ENCODE measurements around the gene TDRD12. TPM values are rescaled to one million over a fixed set of nuclear protein-coding genes. Genes with fewer than 3 reads are reported as not detected.
A peak's percentile ranks its signal among the peaks of the same experiment; 100 is the strongest.

Gene TDRD12
- total RNA-seq, 1 donor: 0.36 TPM

DNA sequence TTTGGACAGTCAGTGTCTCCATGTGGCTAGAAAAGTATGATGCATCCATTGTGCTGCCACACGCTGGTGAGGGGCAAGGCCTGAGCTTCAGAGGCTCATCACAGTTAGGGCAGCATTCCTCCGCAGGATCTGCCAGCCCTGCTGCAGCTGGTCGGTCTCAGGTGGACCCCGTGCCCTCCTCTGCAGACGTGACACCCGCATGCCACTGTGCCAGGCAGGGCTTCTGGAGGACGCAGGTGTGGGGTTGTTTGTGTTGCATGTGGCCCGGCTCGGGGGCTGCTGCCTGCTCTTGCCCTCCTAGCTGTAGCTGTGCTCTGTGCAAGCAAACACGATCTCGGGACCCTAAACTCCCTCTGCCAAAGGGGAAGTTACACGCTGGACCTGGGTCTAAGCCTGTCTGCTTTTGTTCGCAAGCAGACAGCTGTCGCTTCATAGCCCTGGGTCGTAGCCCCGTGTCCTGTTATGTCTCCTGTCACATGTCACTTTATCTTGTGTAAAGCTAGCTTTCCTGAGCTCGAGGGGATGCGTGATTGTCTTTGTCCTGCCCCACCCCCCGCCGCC, 104.7 kb downstream of the TDRD12 start:
- Histone ChIP-seq H2AFZ (ENCODE audit: low read length) (no peak overlapping the region), H3K79me2 (ENCODE audit: insufficient read depth, low read length) (no peaks in the 10 kb centered on the region), H4K20me1 (ENCODE audit: insufficient read depth, low read length) (no peaks in the 10 kb centered on the region), H3K9me3 (ENCODE audit: low read depth, low read length) (no peaks in the 10 kb centered on the region), H3K27ac (ENCODE audit: low read depth, low read length) (no peak overlapping the region), H3K27me3 (ENCODE audit: insufficient read depth, low read length) (peaks cover 9% of the 10 kb centered on the region), H3K4me2 (ENCODE audit: insufficient read depth, low read length) (no peak overlapping the region), H3K4me1 (ENCODE audit: insufficient read depth, low read length) (no peaks in the 10 kb centered on the region), H3K36me3 (ENCODE audit: insufficient read depth, low read length) (no peaks in the 10 kb centered on the region), H3K4me3 (ENCODE audit: insufficient read depth, low read length) (no peak overlapping the region)
- TF ChIP-seq CTCF (IDR thresholded peaks at IDR 0.05; ENCODE audit: extremely low read depth, low read depth, low read length): no peak
- peak; percentile 63 for DNase-seq (ENCODE audit: insufficient read length, low spot score, missing footprints)

DNA sequence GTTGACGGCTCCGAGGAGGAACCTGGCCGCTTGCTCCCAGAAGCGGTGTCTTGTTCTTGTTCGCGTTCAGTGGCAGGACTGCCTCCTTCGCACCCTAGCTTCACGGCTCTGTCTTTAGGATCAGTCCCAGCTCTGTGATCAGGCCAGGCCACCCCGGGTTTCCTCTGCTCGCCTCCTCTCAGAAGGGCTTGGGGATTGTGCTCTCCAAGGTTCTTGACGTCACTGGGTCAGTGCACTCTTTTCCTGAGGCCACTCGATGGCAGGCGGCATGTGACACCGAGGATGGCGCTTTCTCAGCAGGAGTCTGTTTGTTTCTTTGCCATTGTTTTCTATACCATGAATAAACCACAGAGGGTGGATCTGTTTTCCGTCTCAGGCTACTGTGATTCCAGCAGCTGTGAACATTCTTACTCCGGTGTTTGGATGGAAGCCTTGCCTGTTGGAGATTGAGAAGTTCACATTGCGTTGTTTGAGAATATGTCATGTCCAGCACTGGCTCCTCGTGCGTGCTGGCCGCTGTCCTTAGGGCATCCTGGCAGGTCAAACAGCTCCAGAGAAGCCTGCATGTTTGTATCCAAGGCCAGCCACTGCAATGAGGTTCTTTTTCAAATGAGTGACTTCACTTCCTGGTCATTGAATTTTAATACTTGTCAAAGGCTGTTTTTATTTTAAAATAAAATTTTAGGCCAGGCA, 105.5 kb downstream of the TDRD12 start:
- H3K27ac ChIP-seq (ENCODE audit: low read depth, low read length): no peak overlapping the region

DNA sequence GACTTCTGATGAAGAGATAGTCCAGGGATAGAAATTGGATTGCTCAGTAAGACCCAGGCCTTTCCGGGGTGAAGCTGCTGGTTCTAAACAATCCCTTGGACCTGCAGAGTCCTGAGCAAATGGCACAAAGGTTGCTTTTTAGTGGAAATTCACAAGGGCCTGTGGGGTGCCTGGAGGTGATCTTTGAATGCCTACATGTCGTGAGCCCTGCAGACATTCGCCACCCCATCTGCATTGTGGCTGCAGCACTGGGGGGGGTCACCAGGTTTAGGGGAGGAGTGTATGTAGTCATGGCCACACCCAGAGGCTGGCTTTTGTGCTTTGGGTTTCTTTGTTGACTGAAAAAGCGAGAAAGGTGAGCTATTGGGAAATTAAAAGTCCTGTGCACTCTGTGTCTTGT, 108.6 kb downstream of the TDRD12 start:
- H3K4me3 ChIP-seq (ENCODE audit: insufficient read depth, low read length): no peak overlapping the region
- H4K20me1 ChIP-seq (ENCODE audit: insufficient read depth, low read length): no peaks in the 10 kb centered on the region
- H3K27ac ChIP-seq (ENCODE audit: low read depth, low read length): no peak overlapping the region
- no peaks in the 10 kb centered on the region for H3K27me3 ChIP-seq (ENCODE audit: insufficient read depth, low read length)
- no peak overlapping the region for H2AFZ ChIP-seq (ENCODE audit: low read length)
- no peaks in the 10 kb centered on the region for H3K36me3 ChIP-seq (ENCODE audit: insufficient read depth, low read length)
- no peaks in the 10 kb centered on the region for H3K79me2 ChIP-seq (ENCODE audit: insufficient read depth, low read length)
- DNase-seq (ENCODE audit: insufficient read length, low spot score, missing footprints): no peak
- no peak overlapping the region for H3K4me2 ChIP-seq (ENCODE audit: insufficient read depth, low read length)
- TF ChIP-seq CTCF (IDR thresholded peaks at IDR 0.05; ENCODE audit: extremely low read depth, low read depth, low read length): no peak
- no peaks in the 10 kb centered on the region for H3K9me3 ChIP-seq (ENCODE audit: low read depth, low read length)
- H3K4me1 ChIP-seq (ENCODE audit: insufficient read depth, low read length): peaks cover 8% of the 10 kb centered on the region

More for the DNA sequence above, 105.5 kb downstream of the TDRD12 start:
- DNase-seq (ENCODE audit: insufficient read length, low spot score, missing footprints): peak; percentile 45
- no peaks in the 10 kb centered on the region for H3K36me3 ChIP-seq (ENCODE audit: insufficient read depth, low read length)
- H2AFZ ChIP-seq (ENCODE audit: low read length): no peak overlapping the region
- H3K79me2 ChIP-seq (ENCODE audit: insufficient read depth, low read length): no peaks in the 10 kb centered on the region
- H3K4me1 ChIP-seq (ENCODE audit: insufficient read depth, low read length): peaks cover under 1% of the 10 kb centered on the region
- H3K4me3 ChIP-seq (ENCODE audit: insufficient read depth, low read length): no peak overlapping the region
- no peaks in the 10 kb centered on the region for H3K9me3 ChIP-seq (ENCODE audit: low read depth, low read length)
- H3K4me2 ChIP-seq (ENCODE audit: insufficient read depth, low read length): no peak overlapping the region
- no peak for TF ChIP-seq CTCF (IDR thresholded peaks at IDR 0.05; ENCODE audit: extremely low read depth, low read depth, low read length)
- peaks cover 5% of the 10 kb centered on the region for H3K27me3 ChIP-seq (ENCODE audit: insufficient read depth, low read length)
- H4K20me1 ChIP-seq (ENCODE audit: insufficient read depth, low read length): no peaks in the 10 kb centered on the region

- Histone ChIP-seq H3K4me2 (ENCODE audit: insufficient read depth, low read length) (no peak overlapping the region), H3K36me3 (ENCODE audit: insufficient read depth, low read length) (no peaks in the 10 kb centered on the region), H4K20me1 (ENCODE audit: insufficient read depth, low read length) (no peaks in the 10 kb centered on the region), H3K27ac (ENCODE audit: low read depth, low read length) (no peak overlapping the region), H3K79me2 (ENCODE audit: insufficient read depth, low read length) (no peaks in the 10 kb centered on the region), H2AFZ (ENCODE audit: low read length) (no peak overlapping the region), H3K4me3 (ENCODE audit: insufficient read depth, low read length) (no peak overlapping the region), H3K27me3 (ENCODE audit: insufficient read depth, low read length) (no peaks in the 10 kb centered on the region), H3K4me1 (ENCODE audit: insufficient read depth, low read length) (peaks cover 8% of the 10 kb centered on the region), H3K9me3 (ENCODE audit: low read depth, low read length) (no peaks in the 10 kb centered on the region)
- peak; percentile 66 for DNase-seq (ENCODE audit: insufficient read length, low spot score, missing footprints)
- no peak for TF ChIP-seq CTCF (IDR thresholded peaks at IDR 0.05; ENCODE audit: extremely low read depth, low read depth, low read length)
These were observed 109.2 kb downstream of the TDRD12 start for GRCh38 chr19:32828643-32829344.

Measured in osteoblast (primary cell).